ENCODE measurements around the gene WSCD1.

GRCh38 chr17:6066183-6066948 lies 3.8 kb upstream of the WSCD1 start:
- TF ChIP-seq CTCF (IDR thresholded peaks at IDR 0.05; ENCODE audit: low read depth, low read length): no peak
- TF ChIP-seq EZH2phosphoT487 (IDR thresholded peaks at IDR 0.05; ENCODE audit: low read depth): no peak
